ENCODE measurements around the gene CDK5RAP2.
"Not testable (repeated sequence)": the region's sequence is repeated elsewhere in the genome, so short reads cannot be mapped to it uniquely, and the experiment has no call there.

CDK5RAP2 gene

DNA sequence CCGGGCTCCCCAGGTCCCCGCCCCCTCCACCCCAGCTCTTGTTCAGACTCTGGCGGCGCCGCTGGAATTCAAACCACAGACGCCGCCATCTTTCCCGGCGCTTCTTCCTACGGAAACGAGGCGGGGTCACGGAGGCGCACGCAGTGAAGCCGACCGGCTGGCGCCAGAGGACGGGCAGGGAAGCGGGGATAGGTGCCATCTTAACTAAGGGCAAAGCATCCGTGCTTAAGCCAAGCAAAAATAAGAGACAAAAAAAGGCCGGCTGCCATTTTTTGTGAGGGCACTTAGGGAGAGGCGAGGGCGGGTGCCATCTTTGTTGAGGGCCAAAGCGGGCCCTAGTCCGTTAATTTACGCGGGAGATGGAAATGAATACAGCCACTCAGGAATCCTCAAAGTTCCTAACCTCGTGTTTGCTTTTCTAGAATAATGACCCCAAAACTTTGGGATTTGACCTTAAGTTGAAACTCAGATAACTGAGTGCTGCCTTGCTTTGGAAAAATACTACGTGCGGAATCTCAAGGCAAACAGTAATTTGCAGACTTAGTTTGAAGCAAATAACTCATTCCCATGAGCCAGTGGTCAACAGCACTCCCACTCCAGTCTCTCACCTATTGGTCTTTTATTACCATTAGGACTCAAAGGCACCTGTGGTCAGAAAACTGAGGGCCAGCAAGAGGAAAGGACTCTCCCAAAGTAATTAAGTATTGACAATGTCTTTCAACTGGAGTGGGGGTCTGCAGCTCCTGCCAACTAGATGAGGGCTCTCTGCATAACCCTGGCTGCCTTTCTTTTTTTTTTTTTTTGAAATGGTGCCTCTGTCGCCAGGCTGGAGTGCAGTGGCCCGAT, at the start of gene CDK5RAP2:
Gene CDK5RAP2 (minus strand): TSS at position 117 of the 846 bp plus-strand sequence. CDS start 189 bp downstream, outside the sequence.
- peak; percentile 94 for DNase-seq

GRCh38 chr9:120628925-120629497, 49.0 kb upstream of the CDK5RAP2 start:
- DNase-seq, result not testable (repeated sequence)

DNA sequence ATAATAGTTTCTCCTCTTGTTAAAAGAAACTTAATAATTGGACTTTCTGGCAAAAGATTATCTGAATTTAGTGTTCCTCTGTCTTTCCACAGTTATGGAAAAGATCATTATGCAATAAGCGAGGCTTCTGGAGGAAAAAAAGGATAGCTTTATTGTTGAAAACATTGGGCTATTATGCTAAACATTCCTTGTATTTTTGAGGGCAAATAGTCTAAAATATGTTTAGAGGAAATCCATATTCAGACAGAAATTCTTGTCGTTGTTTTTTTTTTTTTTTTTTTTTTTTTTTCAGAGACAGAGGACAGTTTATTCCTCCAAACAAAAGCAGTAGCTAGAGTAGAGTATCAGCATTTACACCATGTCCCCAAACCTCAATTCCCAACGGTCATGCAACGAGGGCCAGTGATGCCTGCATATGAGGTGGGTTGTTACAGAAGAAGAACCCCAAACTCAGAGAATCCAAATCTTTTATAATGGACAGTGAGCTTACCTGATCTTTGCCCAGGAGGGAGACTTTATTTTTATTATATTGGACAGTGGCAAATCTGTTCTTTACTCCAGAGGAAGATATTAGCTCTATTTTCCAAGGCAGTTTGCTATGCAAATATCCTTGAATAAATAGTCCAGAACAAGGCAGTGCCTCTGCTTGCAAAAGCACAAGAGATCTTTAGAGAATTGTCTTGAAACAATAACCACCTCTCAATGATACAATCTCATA, 48.4 kb upstream of the CDK5RAP2 start:
- DNase-seq, result no peak

GRCh38 chr9:120627073-120627472, 47.1 kb upstream of the CDK5RAP2 start:
- no peak for DNase-seq

DNA sequence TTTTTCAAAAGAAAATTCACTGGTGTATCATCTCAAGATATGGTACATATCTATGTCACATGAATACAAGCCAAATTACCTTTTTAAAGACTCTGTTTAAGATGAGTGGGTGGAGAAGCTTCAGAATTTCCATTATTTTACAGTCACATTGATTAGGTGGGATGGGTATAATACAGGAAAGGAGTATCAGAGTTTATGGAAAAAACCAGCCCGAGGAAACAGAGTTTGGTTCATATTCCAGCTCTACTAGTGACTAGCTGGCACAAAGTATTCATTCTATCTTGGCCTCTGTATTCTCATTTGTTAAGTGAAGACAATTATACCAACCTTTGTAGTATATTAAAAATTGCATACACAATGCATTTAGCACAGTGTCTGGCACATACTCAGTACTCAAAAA, 46.5 kb upstream of the CDK5RAP2 start:
- no peak for DNase-seq

- DNase-seq, result no peak
These were observed 45.3 kb upstream of the CDK5RAP2 start for GRCh38 chr9:120625222-120625621.

DNA sequence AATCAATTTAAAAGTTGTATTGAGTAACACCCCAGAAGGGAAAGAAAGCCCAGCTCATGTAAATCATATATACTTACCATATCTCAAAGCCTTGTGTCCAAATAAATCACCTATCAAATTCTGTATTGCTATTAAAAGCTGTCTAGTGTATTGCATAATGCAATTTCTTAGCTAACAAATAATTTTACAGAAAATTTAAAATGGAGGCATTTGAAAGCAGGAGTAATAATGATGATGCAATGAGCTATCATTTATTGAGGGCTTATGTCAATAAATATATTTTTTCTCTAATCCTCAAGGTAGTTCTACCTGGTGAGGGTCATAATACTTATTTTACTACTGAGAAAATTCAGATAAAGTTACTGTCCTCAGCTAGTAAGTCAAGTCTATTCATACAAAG, 42.8 kb upstream of the CDK5RAP2 start:
- DNase-seq, result no peak

- no peak for DNase-seq
These were observed 42.0 kb upstream of the CDK5RAP2 start for GRCh38 chr9:120621941-120622340.

GRCh38 chr9:120619751-120620655, 40.0 kb upstream of the CDK5RAP2 start:
- peak; percentile 63 for DNase-seq

DNA sequence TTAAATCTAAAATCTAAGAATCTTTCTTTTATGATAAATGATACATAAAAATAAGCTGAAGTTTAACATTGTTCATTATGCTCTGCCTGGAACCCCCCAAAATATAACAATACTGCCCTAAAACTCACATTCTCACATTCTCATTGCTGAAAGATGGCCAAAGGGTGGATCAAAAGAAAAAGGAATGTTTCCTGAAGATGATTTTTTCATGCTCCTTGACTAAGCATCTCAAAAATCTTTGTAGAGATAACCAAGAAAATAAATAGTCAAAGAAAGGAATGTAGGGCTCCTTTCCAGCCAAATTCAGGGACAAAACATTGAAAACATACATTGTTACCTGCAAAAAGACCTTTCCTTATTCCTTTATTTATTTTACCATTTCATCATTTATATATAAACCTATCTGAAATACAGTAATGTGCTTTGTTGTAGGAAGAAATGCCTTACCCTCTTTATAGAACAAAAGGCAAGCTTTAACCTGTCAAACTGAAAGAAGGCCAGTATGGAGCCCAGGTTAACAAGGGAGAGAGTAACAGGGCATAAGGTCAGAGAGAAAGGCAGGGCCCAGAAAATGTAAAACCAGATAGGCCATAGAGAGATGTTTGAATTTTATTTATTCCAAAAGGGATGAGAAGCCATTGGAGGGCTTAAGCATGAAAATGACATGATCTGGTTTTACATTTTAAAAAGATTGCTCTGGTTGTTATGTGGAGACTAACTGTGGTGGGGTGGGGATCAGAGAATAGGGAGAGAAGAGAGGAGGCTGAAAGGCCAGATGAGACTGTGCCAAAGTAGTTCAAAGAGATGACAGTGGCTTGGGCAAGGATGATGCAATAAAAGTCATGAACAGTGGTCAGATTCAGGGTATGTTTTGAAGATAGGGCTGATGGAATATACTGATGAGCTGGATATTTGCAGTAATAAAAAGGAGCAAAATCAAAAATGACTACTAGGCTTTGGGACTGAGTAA, 37.3 kb upstream of the CDK5RAP2 start:
- DNase-seq, result no peak

DNA sequence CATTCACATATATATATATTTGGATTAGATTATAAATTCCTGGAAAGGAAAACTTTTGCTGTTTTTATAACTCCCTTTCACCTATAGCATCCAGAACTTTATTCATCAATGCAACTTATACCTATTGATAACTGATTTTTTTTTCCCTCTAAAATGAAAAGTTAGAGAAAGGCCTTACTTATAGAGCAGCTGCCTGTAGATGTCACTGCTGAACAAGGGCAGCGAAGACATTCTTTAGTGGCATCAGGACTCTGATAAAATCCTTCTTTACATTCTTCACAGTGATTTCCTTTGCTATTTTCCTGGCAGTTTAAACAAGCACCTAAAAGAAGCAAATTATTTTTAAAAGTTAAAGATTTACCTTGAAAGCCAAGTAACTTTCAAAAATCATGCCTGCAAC, 32.3 kb upstream of the CDK5RAP2 start:
- no peak for DNase-seq

DNA sequence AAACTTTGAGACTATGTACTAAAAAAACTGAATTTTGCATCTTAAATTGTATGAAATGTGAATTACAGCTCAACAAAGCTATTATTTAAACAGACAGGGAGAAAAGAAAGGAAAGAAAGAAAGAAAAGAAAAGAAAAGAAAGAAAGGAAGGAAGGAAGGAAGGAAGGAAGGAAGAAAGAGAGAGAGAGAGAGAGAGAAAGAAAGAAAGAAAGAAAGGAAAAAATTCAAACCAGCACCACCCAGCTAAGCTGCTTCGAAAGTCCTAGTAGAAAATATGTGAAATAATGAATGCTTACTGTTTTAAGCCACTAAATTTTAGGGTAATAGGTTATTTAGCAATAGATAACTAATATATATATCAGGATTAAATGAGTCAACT, 31.7 kb upstream of the CDK5RAP2 start:
- DNase-seq, result no peak

- no peak for DNase-seq
These were observed 31.2 kb upstream of the CDK5RAP2 start for GRCh38 chr9:120610975-120611689.

DNA sequence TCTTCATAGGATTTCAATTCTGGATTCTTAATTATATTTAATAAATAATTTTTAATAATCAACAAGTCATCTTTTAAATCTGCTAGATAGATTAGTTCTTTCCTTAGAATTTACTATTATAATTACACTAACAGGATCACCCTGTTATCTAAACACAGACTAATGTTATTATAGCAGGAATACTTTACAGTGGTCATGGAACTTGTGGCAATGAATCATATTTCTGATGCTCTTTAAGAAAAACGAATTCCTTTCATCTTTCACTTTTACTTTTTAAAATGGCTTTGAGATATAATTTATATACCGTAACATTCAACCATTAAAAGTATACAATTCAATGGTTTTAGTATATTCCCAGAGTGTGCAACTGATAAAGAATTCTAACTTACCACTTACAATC, 29.7 kb upstream of the CDK5RAP2 start:
- DNase-seq, result no peak

DNA sequence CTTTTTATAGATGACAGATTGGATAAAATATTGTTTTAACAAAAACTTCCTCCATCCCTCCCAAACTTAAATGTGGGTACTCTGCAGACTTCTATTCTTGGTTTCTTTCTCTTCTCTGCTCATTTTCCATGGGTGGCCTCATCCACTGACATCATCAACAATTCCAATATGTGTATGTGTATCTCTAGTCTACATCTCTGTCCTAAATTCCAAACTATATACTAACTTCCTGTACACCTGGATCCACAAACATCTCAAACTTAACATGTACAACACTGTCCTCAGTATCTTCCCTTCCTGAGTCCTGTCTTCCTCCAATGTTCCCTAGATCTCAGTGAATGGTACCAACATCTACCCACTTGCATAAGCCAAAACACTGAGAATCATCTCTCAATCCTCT, 28.5 kb upstream of the CDK5RAP2 start:
- no peak for DNase-seq

GRCh38 chr9:120603591-120603990, 23.6 kb upstream of the CDK5RAP2 start:
- DNase-seq, result no peak

- DNase-seq, result no peak
These were observed 23.0 kb upstream of the CDK5RAP2 start for GRCh38 chr9:120603010-120603409.

- no peak for DNase-seq
These were observed 13.9 kb upstream of the CDK5RAP2 start for GRCh38 chr9:120593955-120594277.

- DNase-seq, result no peak
These were observed 13.4 kb upstream of the CDK5RAP2 start for GRCh38 chr9:120593250-120593954.

- DNase-seq, result no peak
These were observed 12.2 kb upstream of the CDK5RAP2 start for GRCh38 chr9:120592210-120592609.

Measured in activated CD8-positive, alpha-beta memory T cell treated with anti-CD3 and anti-CD28 coated beads for 24 hours (primary cell).